GM23338 (cell line): ENCODE results near the gene YBX2. TPM values are rescaled to one million over a fixed set of nuclear protein-coding genes. Genes with fewer than 3 reads are reported as not detected.

Source experiments
- ATAC-seq: fragments of 200-7000 bp; cut with Tn5 transposase; 3 replicates; pipeline ENCODE4 v1.9.1; 2020
- DNase-seq: peaks from one replicate; pipeline ENCODE4 v3.0.0-alpha.2; 2015; ENCODE audit warnings: low spot score
- H2AFZ ChIP-seq: fragments of 200-600 bp; sonication (generic); 2 replicates; pipeline ENCODE4 v1.8.0; 2016; ENCODE audit warnings: antibody characterized with exemption, mild to moderate bottlenecking, moderate library complexity
- H3F3A ChIP-seq: fragments of 200-600 bp; sonication (generic); replicated peaks from 2 replicates; pipeline ENCODE4 v1.8.0; 2017; ENCODE audit warnings: antibody characterized with exemption, mixed run types, low read depth
- H3K27ac ChIP-seq: fragments of 200-600 bp; sonication (generic); 2 replicates; pipeline ENCODE4 v1.6.1; 2016; ENCODE audit warnings: low read depth
- H3K27me3 ChIP-seq: fragments of 200-600 bp; sonication (generic); 2 replicates; pipeline ENCODE4 v1.8.0; 2016; ENCODE audit warnings: mild to moderate bottlenecking, mixed run types, moderate library complexity; ENCODE audit not compliant: insufficient read depth
- H3K36me3 ChIP-seq: fragments of 200-600 bp; sonication (generic); 2 replicates; pipeline ENCODE4 v1.8.0; 2016; ENCODE audit warnings: mild to moderate bottlenecking; ENCODE audit not compliant: insufficient read depth
- H3K4me1 ChIP-seq: fragments of 200-600 bp; sonication (generic); 2 replicates; pipeline ENCODE4 v1.8.0; 2016; ENCODE audit warnings: mild to moderate bottlenecking, moderate library complexity; ENCODE audit not compliant: insufficient read depth
- H3K4me2 ChIP-seq: fragments of 200-600 bp; sonication (generic); 2 replicates; pipeline ENCODE4 v1.7.1; 2017; ENCODE audit warnings: mixed run types
- H3K4me3 ChIP-seq: fragments of 200-600 bp; sonication (generic); 2 replicates; pipeline ENCODE4 v1.6.1; 2016; ENCODE audit warnings: mixed run types
- H3K79me2 ChIP-seq: fragments of 200-600 bp; sonication (generic); replicated peaks from 2 replicates; pipeline ENCODE4 v1.8.0; 2017; ENCODE audit warnings: mild to moderate bottlenecking; ENCODE audit not compliant: insufficient read depth
- H3K9me2 ChIP-seq: fragments of 200-600 bp; sonication (generic); 2 replicates; pipeline ENCODE4 v1.8.0; 2017; ENCODE audit not compliant: insufficient read depth
- H4K20me1 ChIP-seq: fragments of 200-600 bp; sonication (generic); replicated peaks from 2 replicates; pipeline ENCODE4 v1.8.0; 2017; ENCODE audit warnings: mild to moderate bottlenecking; ENCODE audit not compliant: insufficient read depth
- H3K27ac Mint-ChIP-seq: 2 replicates; pipeline ENCODE4 v1.8.0; 2020; ENCODE audit warnings: inconsistent platforms, mild to moderate bottlenecking, moderate library complexity, mixed read lengths
- H3K27me3 Mint-ChIP-seq: 3 replicates; pipeline ENCODE4 v1.8.0; 2022; ENCODE audit warnings: low read depth, mild to moderate bottlenecking, moderate library complexity, mixed read lengths, inconsistent platforms; ENCODE audit not compliant: insufficient read depth, poor library complexity
- H3K36me3 Mint-ChIP-seq: 3 replicates; pipeline ENCODE4 v1.8.0; 2021; ENCODE audit warnings: low read depth, mild to moderate bottlenecking, inconsistent platforms, moderate library complexity, mixed read lengths
- H3K4me1 Mint-ChIP-seq: 3 replicates; pipeline ENCODE4 v1.8.0; 2020; ENCODE audit warnings: mild to moderate bottlenecking, inconsistent platforms, mixed read lengths
- H3K4me3 Mint-ChIP-seq: 3 replicates; pipeline ENCODE4 v1.8.0; 2021; ENCODE audit warnings: moderate library complexity, mild to moderate bottlenecking, inconsistent platforms, mixed read lengths
- H3K9me3 Mint-ChIP-seq: 3 replicates; pipeline ENCODE4 v1.8.0; 2020; ENCODE audit warnings: moderate library complexity, mild to moderate bottlenecking, inconsistent platforms, mixed read lengths
- CREB1 ChIP-seq: fragments of 250-450 bp; sonication (Bioruptor Pico); IDR thresholded peaks from 2 replicates; pipeline ENCODE4 v1.5.0; 2020; ENCODE audit warnings: low read depth, mild to moderate bottlenecking, moderate library complexity
- CTCF ChIP-seq, 2 experiments: fragments of 200-600 bp in 1 of 2; sonication (generic) in 1 of 2; conservative IDR thresholded peaks; 2 replicates each; pipeline versions ENCODE4 v1.5.1 to v1.6.1; 2016 to 2017; ENCODE audit warnings: antibody characterized with exemption in 2 of 2, low read depth in 2 of 2, mild to moderate bottlenecking in 2 of 2, moderate library complexity in 1 of 2
- ETS1 ChIP-seq: IDR thresholded peaks from 2 replicates; pipeline ENCODE4 v1.6.1; 2016; ENCODE audit warnings: antibody characterized with exemption
- EZH2 ChIP-seq: fragments of 200-600 bp; sonication (generic); IDR thresholded peaks from one replicate; pipeline ENCODE4 v1.8.0; 2017; ENCODE audit warnings: antibody characterized with exemption, mild to moderate bottlenecking, low read depth; ENCODE audit not compliant: unreplicated experiment
- EZH2phosphoT487 ChIP-seq: fragments of 200-600 bp; sonication (generic); IDR thresholded peaks from one replicate; pipeline ENCODE4 v1.8.1; 2018; ENCODE audit warnings: antibody characterized with exemption; ENCODE audit not compliant: unreplicated experiment
- JUNB ChIP-seq: IDR thresholded peaks from one replicate; pipeline ENCODE4 v1.6.1; 2016; ENCODE audit warnings: antibody characterized with exemption; ENCODE audit not compliant: unreplicated experiment
- NANOG ChIP-seq: IDR thresholded peaks from 2 replicates; pipeline ENCODE4 v1.6.1; 2016; ENCODE audit warnings: antibody characterized with exemption, borderline replicate concordance
- POLR2AphosphoS5 ChIP-seq: IDR thresholded peaks from 2 replicates; pipeline ENCODE4 v1.6.1; 2016; ENCODE audit warnings: antibody characterized with exemption, low read depth
- STAT1 ChIP-seq: IDR thresholded peaks from one replicate; pipeline ENCODE4 v1.6.1; 2016; ENCODE audit warnings: antibody characterized with exemption; ENCODE audit not compliant: unreplicated experiment
- ZNF114 ChIP-seq: fragments of 250-450 bp; sonication (Bioruptor Pico); IDR thresholded peaks from 2 replicates; pipeline ENCODE4 v1.5.0; 2020; ENCODE audit warnings: mild to moderate bottlenecking, moderate library complexity
- ZNF331 ChIP-seq: fragments of 250-450 bp; sonication (Bioruptor Pico); IDR thresholded peaks from 2 replicates; pipeline ENCODE4 v1.5.0; 2020; ENCODE audit warnings: low read depth, mild to moderate bottlenecking, moderate library complexity
- ZNF462 ChIP-seq: fragments of 250-450 bp; sonication (Bioruptor Pico); IDR thresholded peaks from 2 replicates; pipeline ENCODE4 v1.5.0; 2020; ENCODE audit warnings: mild to moderate bottlenecking, moderate library complexity
- polyA plus RNA-seq: library from polyadenylated mRNA; unstranded; fragments of >200 nt; fragmentation: Nextera tagmentation; extraction: Ambion mirVana; gene quantifications from 2 replicates; pipeline ENCODE4 v1.2.1, GENCODE V29; 2016
- total RNA-seq: library from RNA; depleted of rRNA; stranded (reverse); fragments of >200 nt; shearing (Covaris generic); gene quantifications from 2 replicates; pipeline ENCODE4 v1.2.3, GENCODE V29; 2014
- TF ChIP-seq, protein P1 (sequence below): IDR thresholded peaks from one replicate; pipeline ENCODE4 v1.6.1; 2018; ENCODE audit warnings: antibody characterized with exemption; ENCODE audit not compliant: unreplicated experiment

The YBX2 gene
- total and polyA plus RNA-seq, 2 experiments from 2014 or later: 22.5 to 36.5 TPM

- peaks cover 18% of the 10 kb centered on the region for H3K36me3 Mint-ChIP-seq
- DNase-seq: no peak
- no peak overlapping the region for H3K4me3 Mint-ChIP-seq
- Histone ChIP-seq H4K20me1 (peaks cover 3% of the 10 kb centered on the region; the same call in 1 of the 2 replicates), H3K27me3 (peaks cover 10% of the 10 kb centered on the region), H2AFZ (no peak overlapping the region), H3K4me2 (no peak overlapping the region), H3K9me2 (no peaks in the 10 kb centered on the region), H3K27ac (no peak overlapping the region), H3K36me3 (peaks cover 5% of the 10 kb centered on the region; the same call in 1 of the 2 replicates), H3K4me3 (no peak overlapping the region), H3K4me1 (peaks cover 4% of the 10 kb centered on the region; the same call in 1 of the 2 replicates), H3F3A (0 out of 2 replicates have a peak, but pooled peaks cover 3% of the 10 kb centered on the region), H3K79me2 (no peaks in the 10 kb centered on the region)
- H3K9me3 Mint-ChIP-seq: no peaks in the 10 kb centered on the region; the same call in 1 of the 3 replicates
- ATAC-seq: no peak
- H3K27me3 Mint-ChIP-seq: peaks cover 20% of the 10 kb centered on the region
- TF ChIP-seq JUNB: no peak
- no peak for TF ChIP-seq STAT1
- no peak for TF ChIP-seq EZH2
- TF ChIP-seq NANOG: no peak
- no peak for TF ChIP-seq EZH2phosphoT487
- TF ChIP-seq ETS1: no peak
- TF ChIP-seq, protein P1, sequence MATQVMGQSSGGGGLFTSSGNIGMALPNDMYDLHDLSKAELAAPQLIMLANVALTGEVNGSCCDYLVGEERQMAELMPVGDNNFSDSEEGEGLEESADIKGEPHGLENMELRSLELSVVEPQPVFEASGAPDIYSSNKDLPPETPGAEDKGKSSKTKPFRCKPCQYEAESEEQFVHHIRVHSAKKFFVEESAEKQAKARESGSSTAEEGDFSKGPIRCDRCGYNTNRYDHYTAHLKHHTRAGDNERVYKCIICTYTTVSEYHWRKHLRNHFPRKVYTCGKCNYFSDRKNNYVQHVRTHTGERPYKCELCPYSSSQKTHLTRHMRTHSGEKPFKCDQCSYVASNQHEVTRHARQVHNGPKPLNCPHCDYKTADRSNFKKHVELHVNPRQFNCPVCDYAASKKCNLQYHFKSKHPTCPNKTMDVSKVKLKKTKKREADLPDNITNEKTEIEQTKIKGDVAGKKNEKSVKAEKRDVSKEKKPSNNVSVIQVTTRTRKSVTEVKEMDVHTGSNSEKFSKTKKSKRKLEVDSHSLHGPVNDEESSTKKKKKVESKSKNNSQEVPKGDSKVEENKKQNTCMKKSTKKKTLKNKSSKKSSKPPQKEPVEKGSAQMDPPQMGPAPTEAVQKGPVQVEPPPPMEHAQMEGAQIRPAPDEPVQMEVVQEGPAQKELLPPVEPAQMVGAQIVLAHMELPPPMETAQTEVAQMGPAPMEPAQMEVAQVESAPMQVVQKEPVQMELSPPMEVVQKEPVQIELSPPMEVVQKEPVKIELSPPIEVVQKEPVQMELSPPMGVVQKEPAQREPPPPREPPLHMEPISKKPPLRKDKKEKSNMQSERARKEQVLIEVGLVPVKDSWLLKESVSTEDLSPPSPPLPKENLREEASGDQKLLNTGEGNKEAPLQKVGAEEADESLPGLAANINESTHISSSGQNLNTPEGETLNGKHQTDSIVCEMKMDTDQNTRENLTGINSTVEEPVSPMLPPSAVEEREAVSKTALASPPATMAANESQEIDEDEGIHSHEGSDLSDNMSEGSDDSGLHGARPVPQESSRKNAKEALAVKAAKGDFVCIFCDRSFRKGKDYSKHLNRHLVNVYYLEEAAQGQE: no peak
- TF ChIP-seq POLR2AphosphoS5: no peak
- TF ChIP-seq ZNF331 (CRISPR knock-in tag): no peak
- no peak for TF ChIP-seq ZNF462 (CRISPR knock-in tag)
- no peak for TF ChIP-seq CREB1 (CRISPR knock-in tag)
- TF ChIP-seq ZNF114 (CRISPR knock-in tag): no peak
- no peak for TF ChIP-seq CTCF (conservative IDR thresholded peaks at IDR 0.05; ENCODE audit: low read depth in 2 of 2)
- peaks cover 27% of the 10 kb centered on the region for H3K4me1 Mint-ChIP-seq
- no peak overlapping the region for H3K27ac Mint-ChIP-seq
Observed at GRCh38 chr17:7285679-7286078, 8.8 kb downstream of the YBX2 start.
